CD4-positive, alpha-beta T cell treated with Interleukin-10 for 1 hour (primary cell): Measurements from ENCODE around the gene ADAMTS1.
A peak's percentile ranks its signal among the peaks of the same experiment; 100 is the strongest.

Experiments
- DNase-seq: peaks from one replicate; pipeline ENCODE4 v3.0.0-alpha.2; 2020

ADAMTS1 gene

DNA sequence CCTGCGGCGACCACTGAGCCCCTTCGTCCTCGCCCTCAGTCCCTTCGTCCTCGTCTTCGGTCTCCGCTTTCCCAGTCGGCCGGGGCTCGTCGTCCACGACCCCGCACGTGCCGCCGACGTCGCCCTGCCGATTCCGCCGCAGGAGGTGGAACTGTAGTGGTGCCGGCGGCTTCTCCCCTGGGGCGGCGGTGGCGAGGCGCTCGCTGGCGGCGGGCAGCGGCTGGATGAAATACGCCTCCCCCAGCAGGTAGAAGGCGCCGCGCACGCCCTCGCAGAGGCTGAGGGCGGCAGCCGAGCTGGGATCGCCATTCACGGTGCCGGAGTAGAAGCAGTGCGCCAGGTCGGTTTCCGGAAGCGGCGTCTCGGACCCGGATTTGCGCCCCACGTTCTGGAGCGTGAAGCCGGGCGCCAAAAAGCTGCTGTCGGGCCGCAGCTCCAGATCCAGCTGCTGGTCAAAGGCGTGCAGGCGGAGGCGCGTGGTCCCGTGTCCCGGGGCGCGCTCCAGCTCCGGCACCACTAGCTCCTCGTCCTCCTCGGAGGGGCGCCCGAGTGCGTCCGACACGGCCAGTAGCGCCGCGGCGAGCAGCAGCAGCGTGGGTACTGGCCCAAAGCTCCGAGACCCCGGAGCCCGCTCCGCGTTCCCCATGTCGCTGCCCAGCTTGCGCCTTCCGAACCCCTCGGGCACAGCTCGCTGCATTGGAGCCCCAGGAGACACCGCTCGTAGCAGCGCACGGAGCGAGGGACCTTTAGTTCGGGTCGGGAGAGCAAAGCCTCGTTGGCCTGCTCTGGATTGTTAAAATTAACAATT lies 747 bp downstream of the ADAMTS1 start:
- no peak for DNase-seq

DNA sequence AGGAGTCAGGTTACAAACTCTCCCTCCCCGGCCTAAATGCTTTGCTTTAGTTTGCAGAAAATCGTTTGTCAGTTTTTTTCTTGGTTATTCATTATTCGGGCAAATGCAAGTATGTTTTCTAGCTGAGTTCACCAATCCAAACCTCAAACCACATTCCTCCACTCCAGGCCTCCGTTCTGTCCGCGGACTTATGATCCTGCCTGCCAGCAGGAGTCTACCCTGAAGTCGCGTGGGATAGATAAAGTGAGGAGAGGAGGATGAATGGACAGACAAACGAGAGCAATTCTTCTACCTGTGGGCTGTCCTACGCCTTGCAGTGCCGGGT lies 1.3 kb downstream of the ADAMTS1 start:
- DNase-seq = no peak

DNA sequence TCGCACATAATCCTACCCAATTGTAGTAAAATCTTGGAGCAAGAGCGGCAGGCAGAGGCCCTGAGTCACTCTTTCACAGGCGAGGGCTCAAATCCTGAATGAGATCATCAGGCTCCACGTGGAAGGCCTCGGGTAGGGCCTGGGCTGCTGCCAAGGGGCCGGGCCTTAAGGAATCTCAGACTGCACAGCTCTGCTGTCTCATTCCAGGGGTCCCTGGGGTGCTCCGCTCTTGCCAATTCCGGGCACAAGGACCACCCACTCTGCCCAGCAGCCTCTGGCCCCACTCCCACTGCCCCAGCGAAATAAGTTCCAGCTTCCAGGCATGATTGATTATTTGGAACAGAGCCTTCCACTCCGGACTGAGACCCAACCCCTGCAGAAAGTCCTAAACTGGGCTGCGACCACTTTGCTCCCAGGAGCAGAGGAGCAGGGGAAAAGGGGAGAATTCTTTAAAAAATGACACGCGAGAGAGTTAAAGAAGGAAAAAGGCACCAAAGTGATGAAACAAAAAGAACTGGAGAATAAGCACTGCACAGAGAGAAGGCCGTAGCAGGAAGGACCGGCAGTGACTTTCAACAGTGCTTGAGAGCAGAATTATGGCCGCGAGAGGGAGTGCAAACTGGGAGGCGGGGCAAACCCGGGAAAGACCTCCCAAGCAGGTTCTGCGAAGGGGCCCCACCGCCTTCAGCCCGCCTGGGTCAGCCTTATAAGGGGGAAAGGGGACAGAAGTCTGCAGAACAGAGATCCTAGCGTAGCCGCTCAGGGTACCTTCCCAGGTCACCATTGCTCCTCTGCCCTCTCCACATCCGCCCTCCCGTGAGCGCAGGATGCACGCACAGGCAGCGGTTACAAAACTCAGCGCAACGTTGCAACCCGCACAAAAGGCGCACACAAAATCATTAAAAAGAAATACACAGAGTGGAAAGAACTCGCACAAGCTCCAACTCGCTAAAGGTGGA lies 2.0 kb downstream of the ADAMTS1 start:
- peak; percentile 21 for DNase-seq

- DNase-seq = no peak
Observed at GRCh38 chr21:26842300-26842699, 2.9 kb downstream of the ADAMTS1 start.

- DNase-seq = no peak
Observed at GRCh38 chr21:26840912-26841311, 4.3 kb downstream of the ADAMTS1 start.

DNA sequence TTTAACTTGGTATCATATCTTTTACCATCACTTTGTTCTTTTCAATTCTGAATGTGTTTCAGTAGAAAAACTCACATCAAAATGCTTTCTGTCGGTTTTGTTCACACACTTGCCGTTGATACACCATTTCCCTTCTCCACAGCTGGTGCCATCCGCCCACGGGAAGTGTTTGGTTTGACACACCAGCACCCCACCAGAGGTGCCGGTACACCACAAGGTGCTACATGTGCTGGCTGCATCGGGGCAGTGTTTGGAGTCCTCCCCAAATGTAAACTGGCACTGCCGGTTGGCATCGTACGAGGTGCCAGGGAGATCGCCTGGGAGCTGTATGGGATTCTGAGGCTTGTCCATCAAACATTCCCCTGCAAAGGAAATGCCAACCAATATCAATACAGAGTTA lies 5.0 kb downstream of the ADAMTS1 start:
- DNase-seq = peak; percentile 15

DNA sequence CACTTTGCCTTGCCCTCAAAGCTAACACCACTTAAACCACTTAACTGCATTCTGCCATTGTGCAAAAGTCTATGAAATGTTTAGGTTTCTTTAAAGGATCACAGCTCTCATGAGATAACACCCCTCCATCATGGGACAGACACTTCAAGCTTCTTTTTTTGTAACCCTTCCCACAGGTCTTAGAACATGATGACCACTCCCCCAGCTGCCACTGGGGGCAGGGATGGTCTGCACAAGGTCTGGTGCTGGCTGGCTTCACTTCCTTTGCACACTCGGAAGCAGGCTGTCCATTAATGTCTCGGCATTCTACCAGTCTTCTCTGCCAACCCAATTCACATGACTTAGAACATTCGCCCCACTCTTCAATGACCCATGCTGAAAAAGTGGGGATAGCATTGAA lies 7.7 kb downstream of the ADAMTS1 start:
- no peak for DNase-seq

GRCh38 chr21:26836528-26836927 lies 8.7 kb downstream of the ADAMTS1 start:
- DNase-seq = no peak

GRCh38 chr21:26835714-26836265 lies 9.4 kb downstream of the ADAMTS1 start:
- no peak for DNase-seq

DNA sequence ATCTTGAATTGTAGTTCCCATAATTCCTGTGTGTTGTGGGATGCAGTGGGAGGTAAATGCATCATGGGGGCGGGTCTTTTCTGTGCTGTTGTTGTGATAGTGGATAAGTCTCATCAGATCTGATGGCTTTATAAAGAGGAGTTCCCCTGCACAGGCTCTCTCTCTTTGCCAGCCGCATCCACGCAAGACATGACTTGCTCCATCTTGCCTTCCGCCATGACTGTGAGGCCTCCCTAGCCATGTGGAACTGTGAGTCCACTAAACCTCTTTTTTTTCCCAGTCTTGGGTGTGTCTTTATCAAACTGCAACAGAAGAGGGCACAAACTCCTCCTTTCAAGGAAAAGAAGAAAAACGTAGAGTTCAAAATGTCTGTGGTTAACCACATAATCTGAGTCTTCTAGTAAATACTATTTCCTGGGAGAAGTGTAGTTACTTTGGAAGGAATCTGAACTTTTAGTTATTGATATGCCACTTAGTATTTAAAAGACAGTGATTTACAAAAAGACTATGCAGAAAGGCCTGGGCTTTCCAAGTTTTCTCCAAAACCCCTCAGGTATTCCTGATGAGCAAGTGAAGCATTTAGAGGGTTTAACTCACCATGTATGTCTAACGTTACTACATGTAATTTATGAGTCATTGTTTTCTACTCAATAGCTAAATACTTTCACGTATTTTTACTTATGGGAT lies 10.0 kb downstream of the ADAMTS1 start:
- no peak for DNase-seq

DNA sequence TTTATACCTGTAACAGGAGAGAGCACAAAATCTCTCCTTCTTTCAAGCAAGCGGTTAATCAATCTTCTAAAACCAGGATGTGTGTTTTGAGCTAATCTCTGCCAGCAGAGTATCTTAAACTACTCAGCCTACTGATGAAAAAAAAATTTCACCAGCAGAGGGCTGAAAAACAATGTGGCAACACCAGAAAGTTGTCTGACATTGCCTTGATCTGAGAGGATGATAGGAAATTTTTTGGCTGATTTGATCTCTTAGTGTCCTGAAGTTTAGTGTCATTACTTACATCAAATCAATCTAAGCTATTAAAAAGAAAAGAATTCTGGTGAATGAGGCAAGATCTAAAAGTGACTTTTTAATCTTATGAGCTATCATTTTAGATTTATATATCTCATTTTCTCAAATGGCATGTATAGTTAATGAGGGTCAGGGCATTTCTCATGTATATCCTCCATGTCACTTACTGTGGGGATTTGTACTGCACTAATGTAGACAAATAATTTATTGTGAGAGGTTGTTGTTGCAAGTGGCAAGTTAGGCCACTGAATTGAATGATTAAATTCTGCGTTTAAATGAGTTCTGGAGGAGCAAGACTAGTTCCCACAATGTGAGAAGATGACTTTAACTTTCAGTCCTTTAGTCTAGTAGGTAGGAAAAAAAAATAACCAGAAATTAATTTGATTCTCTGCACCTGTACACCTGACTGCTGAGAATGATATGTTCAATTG lies 10.9 kb downstream of the ADAMTS1 start:
- DNase-seq = no peak

DNA sequence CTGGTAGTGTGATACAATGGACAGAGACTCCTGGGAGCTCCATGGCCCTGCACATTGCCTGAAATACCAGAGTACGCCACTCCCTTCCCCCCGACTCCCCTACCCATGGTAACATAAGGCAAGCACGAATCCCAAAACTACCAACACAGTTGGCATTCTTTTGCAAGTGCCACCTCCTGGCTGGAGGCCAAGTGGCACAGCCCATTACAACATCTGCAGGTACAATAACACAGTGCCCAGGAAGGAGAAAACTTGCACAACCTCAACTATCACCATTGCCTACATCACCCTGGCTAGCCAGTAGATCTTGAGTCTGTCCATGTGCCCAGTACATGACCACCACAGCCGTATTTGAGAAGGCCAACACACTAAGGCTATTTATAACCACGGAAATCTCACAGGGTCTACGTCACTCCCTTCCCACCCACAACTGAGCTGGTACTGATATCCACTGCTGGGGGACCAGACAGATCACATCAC lies 11.7 kb downstream of the ADAMTS1 start:
- DNase-seq = no peak

DNA sequence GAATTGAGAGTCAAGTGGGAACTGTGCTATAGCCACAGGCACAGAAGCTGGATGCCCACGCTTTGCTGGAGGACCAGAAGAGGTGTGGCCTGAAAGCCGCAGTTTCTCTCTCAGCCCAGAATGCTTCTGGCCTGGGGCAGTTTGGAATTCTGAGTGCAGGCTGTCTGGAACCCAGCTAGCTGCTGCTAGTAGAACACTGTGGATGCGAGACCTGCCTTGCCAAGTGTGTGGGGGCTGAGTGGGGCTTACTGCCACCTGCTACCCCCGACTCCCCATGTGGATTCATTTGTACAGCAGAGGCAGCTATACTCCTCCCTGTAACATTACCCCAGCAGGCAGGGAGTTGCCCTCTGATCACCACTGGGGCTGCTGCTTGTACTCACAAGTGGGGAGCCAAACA lies 12.2 kb downstream of the ADAMTS1 start:
- no peak for DNase-seq

DNA sequence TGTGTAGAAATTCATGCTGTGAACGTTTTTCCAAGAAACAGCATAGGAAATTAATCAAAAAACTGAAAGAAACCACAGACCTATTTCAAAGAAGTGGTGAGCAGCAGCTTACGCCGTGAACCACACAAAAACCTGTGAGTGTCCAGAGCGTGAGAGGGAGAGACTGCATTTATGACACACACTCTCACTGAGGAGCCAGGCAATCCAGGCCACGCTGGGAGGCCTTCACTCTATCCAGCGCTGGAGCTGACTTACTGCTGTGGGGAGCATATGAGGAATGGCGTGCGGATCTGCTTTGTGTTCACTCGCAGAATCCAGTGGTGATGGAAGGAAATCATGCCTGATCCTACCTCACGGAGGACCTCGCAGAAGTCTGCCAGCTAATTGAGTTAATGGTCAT lies 12.7 kb downstream of the ADAMTS1 start:
- DNase-seq = no peak

GRCh38 chr21:26826801-26827200 lies 18.4 kb downstream of the ADAMTS1 start:
- no peak for DNase-seq

- DNase-seq = no peak
Observed at GRCh38 chr21:26820509-26820908, 24.7 kb downstream of the ADAMTS1 start.

GRCh38 chr21:26819740-26820324 lies 25.4 kb downstream of the ADAMTS1 start:
- no peak for DNase-seq

- no peak for DNase-seq
Observed at GRCh38 chr21:26818906-26819305, 26.3 kb downstream of the ADAMTS1 start.

DNA sequence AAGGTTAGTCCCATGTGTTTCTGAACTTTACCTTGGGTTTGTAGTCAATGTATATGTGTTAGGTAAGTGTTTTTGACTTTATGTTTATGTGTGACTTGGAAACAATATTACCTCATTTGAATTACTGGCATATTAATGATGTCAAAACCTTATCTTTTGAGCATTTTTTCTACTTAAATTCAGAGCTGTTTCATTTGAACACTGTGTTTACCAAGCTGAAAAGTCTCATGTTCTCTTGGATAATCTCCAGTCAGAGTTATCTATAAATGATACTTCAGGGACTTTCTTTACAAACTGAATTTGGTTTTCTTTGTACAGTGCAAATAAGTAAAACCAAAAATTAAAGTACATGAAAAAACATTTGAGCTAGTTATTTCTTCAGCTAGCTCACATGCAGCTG lies 30.0 kb downstream of the ADAMTS1 start:
- no peak for DNase-seq

DNA sequence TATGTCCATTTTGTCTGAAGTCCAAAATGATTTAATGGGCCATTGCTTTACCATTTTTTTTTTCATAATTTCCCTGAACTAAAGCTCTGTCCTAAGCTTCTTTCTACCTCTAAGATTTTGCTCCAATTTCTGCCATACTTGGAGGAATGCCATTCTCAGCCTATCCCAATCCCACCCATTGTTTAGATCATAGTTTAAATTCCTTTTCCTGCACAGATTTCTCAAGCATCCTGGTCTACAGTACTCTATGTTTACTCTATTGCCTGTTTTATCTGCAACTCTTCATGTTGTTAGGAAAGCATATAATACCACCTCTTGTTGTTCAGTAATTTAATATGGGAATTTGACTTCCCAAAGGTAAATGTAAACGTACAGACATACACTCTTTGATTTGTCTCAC lies 30.8 kb downstream of the ADAMTS1 start:
- no peak for DNase-seq

DNA sequence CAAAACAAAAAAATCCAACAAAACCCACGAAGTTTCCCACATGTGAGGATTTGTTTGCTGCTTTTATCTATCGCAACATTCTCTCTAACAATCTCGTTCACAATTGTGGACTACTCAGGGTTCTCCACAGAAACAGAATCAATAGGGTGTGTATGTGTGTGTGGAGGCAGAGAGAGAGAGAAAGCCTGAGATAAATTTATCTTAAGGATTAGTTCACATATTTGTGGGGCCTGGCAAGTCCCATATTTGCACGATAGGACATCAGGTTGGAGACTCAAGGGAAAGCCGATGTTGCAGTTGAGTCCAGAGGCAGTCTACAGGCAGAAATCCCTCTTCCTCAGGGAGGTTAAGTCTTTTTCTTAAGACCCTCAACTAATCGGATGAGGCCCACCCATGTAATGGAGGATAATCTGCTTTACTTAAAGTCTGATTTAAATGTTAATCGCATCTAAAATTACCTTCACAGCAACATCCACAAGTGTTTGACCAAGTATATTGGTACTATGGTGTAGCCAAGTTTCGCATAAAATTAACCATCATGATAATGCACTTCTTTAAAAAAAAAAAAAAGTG lies 31.7 kb downstream of the ADAMTS1 start:
- DNase-seq = no peak

- no peak for DNase-seq
Observed at GRCh38 chr21:26812173-26812572, 33.0 kb downstream of the ADAMTS1 start.
